WTC11 (cell line): ENCODE measurements around the gene BLOC1S5. TPM values are rescaled to one million over a fixed set of nuclear protein-coding genes. Genes with fewer than 3 reads are reported as not detected.

Source experiments
- ATAC-seq: fragments of 200-7000 bp; cut with Tn5 transposase; 2 replicates; pipeline ENCODE4 v1.10.0; 2021; ENCODE audit warnings: mild to moderate bottlenecking, moderate library complexity
- CTCF ChIA-PET: fragments of 300-600 bp; sonication (Branson Sonifier 250); formaldehyde crosslinking; loops from one replicate; lab custom pipeline; 2021; ENCODE audit warnings: antibody characterized with exemption; lab: Charles Lee
- POLR2A ChIA-PET: fragments of 350-600 bp; sonication (Branson Sonifier 250); formaldehyde crosslinking; loops from one replicate; lab custom pipeline; 2021; ENCODE audit warnings: antibody characterized with exemption; lab: Charles Lee
- DNase-seq: peaks from one replicate; pipeline ENCODE4 v3.0.0; 2021; ENCODE audit warnings: low spot score
- H3K27ac Mint-ChIP-seq: 2 replicates; pipeline ENCODE4 v1.8.0; 2021; ENCODE audit warnings: mixed read lengths
- H3K27me3 Mint-ChIP-seq: 2 replicates; pipeline ENCODE4 v1.8.0; 2021; ENCODE audit warnings: low read depth, mild to moderate bottlenecking, moderate library complexity, mixed read lengths
- H3K36me3 Mint-ChIP-seq: 2 replicates; pipeline ENCODE4 v1.8.0; 2021; ENCODE audit warnings: mixed read lengths
- H3K4me1 Mint-ChIP-seq: 2 replicates; pipeline ENCODE4 v1.8.0; 2022; ENCODE audit warnings: mixed read lengths
- H3K4me3 Mint-ChIP-seq: 2 replicates; pipeline ENCODE4 v1.8.0; 2021; ENCODE audit warnings: mild to moderate bottlenecking, moderate library complexity, mixed read lengths
- H3K9me3 Mint-ChIP-seq: 2 replicates; pipeline ENCODE4 v1.8.0; 2021; ENCODE audit warnings: mixed read lengths
- CBFB ChIP-seq: sonication (generic); formaldehyde crosslinking; IDR thresholded peaks from 2 replicates; pipeline ENCODE4 v1.8.1; 2022; ENCODE audit warnings: mild to moderate bottlenecking, low read depth, missing genetic modification reagents
- ELF4 ChIP-seq: sonication (generic); formaldehyde crosslinking; IDR thresholded peaks from 2 replicates; pipeline ENCODE4 v1.8.1; 2022; ENCODE audit warnings: low read depth, mild to moderate bottlenecking, moderate library complexity, missing genetic modification reagents
- EMX1 ChIP-seq: fragments of 250-450 bp; sonication (Bioruptor Pico); IDR thresholded peaks from 2 replicates; pipeline ENCODE4 v1.8.0; 2021; ENCODE audit warnings: mild to moderate bottlenecking
- FOXK1 ChIP-seq: sonication (generic); formaldehyde crosslinking; IDR thresholded peaks from 2 replicates; pipeline ENCODE4 v1.8.0; 2022; ENCODE audit warnings: mild to moderate bottlenecking, moderate library complexity, missing genetic modification reagents
- GRHL2 ChIP-seq: fragments of 250-450 bp; sonication (Bioruptor Pico); IDR thresholded peaks from 2 replicates; pipeline ENCODE4 v1.8.0; 2022; ENCODE audit warnings: mild to moderate bottlenecking, moderate library complexity; ENCODE audit not compliant: insufficient replicate concordance, severe bottlenecking
- KAT7 ChIP-seq: sonication (generic); formaldehyde crosslinking; IDR thresholded peaks from 2 replicates; pipeline ENCODE4 v1.8.1; 2023; ENCODE audit warnings: missing genetic modification reagents, mild to moderate bottlenecking, borderline replicate concordance
- MXD4 ChIP-seq: fragments of 250-450 bp; sonication (Bioruptor Pico); IDR thresholded peaks from 2 replicates; pipeline ENCODE4 v1.8.0; 2021; ENCODE audit warnings: mild to moderate bottlenecking, moderate library complexity, borderline replicate concordance
- NFATC4 ChIP-seq: fragments of 250-450 bp; sonication (Bioruptor Pico); IDR thresholded peaks from 2 replicates; pipeline ENCODE4 v1.9.0; 2021; ENCODE audit warnings: mild to moderate bottlenecking
- NFYB ChIP-seq: sonication (generic); formaldehyde crosslinking; conservative IDR thresholded peaks from 2 replicates; pipeline ENCODE4 v1.8.0; 2022; ENCODE audit warnings: low read depth, missing genetic modification reagents
- NR3C1 ChIP-seq: sonication (generic); formaldehyde crosslinking; conservative IDR thresholded peaks from 2 replicates; pipeline ENCODE4 v1.8.1; 2023; ENCODE audit warnings: low read depth, mild to moderate bottlenecking, missing genetic modification reagents
- STAT6 ChIP-seq: sonication (generic); formaldehyde crosslinking; conservative IDR thresholded peaks from 2 replicates; pipeline ENCODE4 v1.8.1; 2023; ENCODE audit warnings: mild to moderate bottlenecking, low read depth, missing genetic modification reagents, moderate library complexity
- TEAD4 ChIP-seq: sonication (generic); formaldehyde crosslinking; IDR thresholded peaks from 2 replicates; pipeline ENCODE4 v1.8.0; 2022; ENCODE audit warnings: mild to moderate bottlenecking, missing genetic modification reagents
- ZBTB43 ChIP-seq: sonication (generic); formaldehyde crosslinking; IDR thresholded peaks from 2 replicates; pipeline ENCODE4 v1.8.1; 2023; ENCODE audit warnings: mild to moderate bottlenecking, missing genetic modification reagents
- ZNF317 ChIP-seq: sonication (generic); formaldehyde crosslinking; IDR thresholded peaks from 2 replicates; pipeline ENCODE4 v1.8.1; 2023; ENCODE audit warnings: low read depth, mild to moderate bottlenecking, moderate library complexity, missing genetic modification reagents, borderline replicate concordance
- ZNF416 ChIP-seq: fragments of 250-450 bp; sonication (Bioruptor Pico); IDR thresholded peaks from 2 replicates; pipeline ENCODE4 v1.9.0; 2021; ENCODE audit warnings: mild to moderate bottlenecking, inconsistent platforms
- ZNF425 ChIP-seq: fragments of 250-450 bp; sonication (Bioruptor Pico); conservative IDR thresholded peaks from 2 replicates; pipeline ENCODE4 v1.9.0; 2021; ENCODE audit warnings: mild to moderate bottlenecking
- ZNF671 ChIP-seq: fragments of 250-450 bp; sonication (Bioruptor Pico); IDR thresholded peaks from 2 replicates; pipeline ENCODE4 v1.8.0; 2021; ENCODE audit warnings: mild to moderate bottlenecking
- total RNA-seq: library from RNA; stranded (reverse); gene quantifications from 3 replicates; pipeline ENCODE4 v1.2.3, GENCODE V29; 2021
- TF ChIP-seq, protein P1 (sequence below): sonication (generic); formaldehyde crosslinking; IDR thresholded peaks from 2 replicates; pipeline ENCODE4 v1.8.1; 2022; ENCODE audit warnings: low read depth, mild to moderate bottlenecking, moderate library complexity, missing genetic modification reagents, borderline replicate concordance
- TF ChIP-seq, protein P2 (sequence below): fragments of 250-450 bp; sonication (Bioruptor Pico); IDR thresholded peaks from 2 replicates; pipeline ENCODE4 v1.9.0; 2021; ENCODE audit warnings: mild to moderate bottlenecking
- TF ChIP-seq, protein P3 (sequence below): sonication (generic); formaldehyde crosslinking; IDR thresholded peaks from 2 replicates; pipeline ENCODE4 v1.8.0; 2023; ENCODE audit warnings: missing genetic modification reagents
- TF ChIP-seq, protein P4 (sequence below): fragments of 250-450 bp; sonication (Bioruptor Pico); IDR thresholded peaks from 2 replicates; pipeline ENCODE4 v1.9.0; 2021; ENCODE audit warnings: moderate library complexity, mild to moderate bottlenecking, inconsistent platforms, borderline replicate concordance
- TF ChIP-seq, protein P5 (sequence below): sonication (generic); formaldehyde crosslinking; IDR thresholded peaks from 2 replicates; pipeline ENCODE4 v1.8.1; 2022; ENCODE audit warnings: missing genetic modification reagents, borderline replicate concordance
- TF ChIP-seq, protein P6 (sequence below): sonication (generic); formaldehyde crosslinking; IDR thresholded peaks from 2 replicates; pipeline ENCODE4 v1.8.0; 2022; ENCODE audit warnings: mild to moderate bottlenecking, missing genetic modification reagents

The BLOC1S5 gene
- total RNA-seq, 1 experiment from 2014 or later, result 17.9 TPM

GRCh38 chr6:7997286-7997685, 66.9 kb downstream of the BLOC1S5 start:
- TF ChIP-seq CBFB (CRISPR knock-in tag) (no peak), STAT6 (CRISPR knock-in tag) (no peak), ZNF416 (no peak), ZNF671 (CRISPR knock-in tag) (no peak), NFATC4 (CRISPR knock-in tag) (no peak), TEAD4 (CRISPR knock-in tag) (no peak), ZNF317 (CRISPR knock-in tag) (no peak)
- TF ChIP-seq, protein P1, sequence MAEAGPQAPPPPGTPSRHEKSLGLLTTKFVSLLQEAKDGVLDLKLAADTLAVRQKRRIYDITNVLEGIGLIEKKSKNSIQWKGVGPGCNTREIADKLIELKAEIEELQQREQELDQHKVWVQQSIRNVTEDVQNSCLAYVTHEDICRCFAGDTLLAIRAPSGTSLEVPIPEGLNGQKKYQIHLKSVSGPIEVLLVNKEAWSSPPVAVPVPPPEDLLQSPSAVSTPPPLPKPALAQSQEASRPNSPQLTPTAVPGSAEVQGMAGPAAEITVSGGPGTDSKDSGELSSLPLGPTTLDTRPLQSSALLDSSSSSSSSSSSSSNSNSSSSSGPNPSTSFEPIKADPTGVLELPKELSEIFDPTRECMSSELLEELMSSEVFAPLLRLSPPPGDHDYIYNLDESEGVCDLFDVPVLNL, result no peak
- TF ChIP-seq, protein P2, sequence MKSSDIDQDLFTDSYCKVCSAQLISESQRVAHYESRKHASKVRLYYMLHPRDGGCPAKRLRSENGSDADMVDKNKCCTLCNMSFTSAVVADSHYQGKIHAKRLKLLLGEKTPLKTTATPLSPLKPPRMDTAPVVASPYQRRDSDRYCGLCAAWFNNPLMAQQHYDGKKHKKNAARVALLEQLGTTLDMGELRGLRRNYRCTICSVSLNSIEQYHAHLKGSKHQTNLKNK (CRISPR knock-in tag), result no peak
- TF ChIP-seq, protein P3, sequence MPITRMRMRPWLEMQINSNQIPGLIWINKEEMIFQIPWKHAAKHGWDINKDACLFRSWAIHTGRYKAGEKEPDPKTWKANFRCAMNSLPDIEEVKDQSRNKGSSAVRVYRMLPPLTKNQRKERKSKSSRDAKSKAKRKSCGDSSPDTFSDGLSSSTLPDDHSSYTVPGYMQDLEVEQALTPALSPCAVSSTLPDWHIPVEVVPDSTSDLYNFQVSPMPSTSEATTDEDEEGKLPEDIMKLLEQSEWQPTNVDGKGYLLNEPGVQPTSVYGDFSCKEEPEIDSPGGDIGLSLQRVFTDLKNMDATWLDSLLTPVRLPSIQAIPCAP (CRISPR knock-in tag), result no peak
- Mint-ChIP-seq H3K36me3 (no peaks in the 10 kb centered on the region), H3K4me3 (no peak overlapping the region), H3K9me3 (peaks cover 8% of the 10 kb centered on the region), H3K4me1 (peaks cover 4% of the 10 kb centered on the region), H3K27me3 (no peaks in the 10 kb centered on the region), H3K27ac (no peak overlapping the region)
- CTCF ChIA-PET, result interaction anchor here (1.3 kb wide), 1 partner anchor 274 kb away, joined by 3 read pairs; no protein-coding TSS in a partner anchor
- POLR2A ChIA-PET, result no interaction called here
- no peak for ATAC-seq
- no peak for DNase-seq

DNA sequence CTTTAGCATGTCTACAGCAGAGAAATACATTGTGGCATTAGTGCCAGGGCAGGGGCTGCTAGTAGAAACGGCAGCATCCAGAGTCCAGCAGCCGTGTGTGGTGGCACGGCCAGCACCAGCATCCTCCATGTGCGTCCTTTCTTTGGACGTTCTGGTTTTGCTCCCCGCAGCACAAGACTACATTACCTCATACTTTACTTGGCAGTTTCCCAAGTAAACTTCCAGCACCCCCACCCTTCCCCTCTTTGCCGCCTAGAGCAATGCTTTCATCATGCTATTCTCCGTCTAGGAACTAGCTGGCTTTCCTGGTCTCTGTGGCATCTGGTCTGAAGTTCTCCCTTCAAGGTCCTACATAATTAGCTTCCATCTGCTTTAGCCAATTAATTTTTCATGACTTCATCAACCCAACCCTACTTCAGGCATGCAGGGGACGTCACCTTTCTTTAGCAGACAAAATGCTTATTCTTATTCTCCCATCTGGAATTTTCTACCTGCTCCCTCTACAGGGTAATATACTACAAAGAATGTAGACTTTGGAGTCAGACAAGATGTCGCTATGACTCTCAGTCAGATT, 67.6 kb downstream of the BLOC1S5 start:
- ChIA-PET POLR2A (no interaction called here), CTCF (interaction anchor here (1.3 kb wide), 1 partner anchor 274 kb away, joined by 3 read pairs; no protein-coding TSS in a partner anchor)
- ATAC-seq (no peak), DNase-seq (no peak)
- no peaks in the 10 kb centered on the region for H3K36me3 Mint-ChIP-seq
- H3K4me3 Mint-ChIP-seq, result no peak overlapping the region
- no peaks in the 10 kb centered on the region for H3K27me3 Mint-ChIP-seq
- peaks cover 8% of the 10 kb centered on the region for H3K9me3 Mint-ChIP-seq
- no peak overlapping the region for H3K27ac Mint-ChIP-seq
- peaks cover 9% of the 10 kb centered on the region for H3K4me1 Mint-ChIP-seq
- no peak for TF ChIP-seq MXD4 (CRISPR knock-in tag)
- no peak for TF ChIP-seq FOXK1
- no peak for TF ChIP-seq NFYB (CRISPR knock-in tag)
- no peak for TF ChIP-seq GRHL2 (CRISPR knock-in tag)
- TF ChIP-seq, protein P4, sequence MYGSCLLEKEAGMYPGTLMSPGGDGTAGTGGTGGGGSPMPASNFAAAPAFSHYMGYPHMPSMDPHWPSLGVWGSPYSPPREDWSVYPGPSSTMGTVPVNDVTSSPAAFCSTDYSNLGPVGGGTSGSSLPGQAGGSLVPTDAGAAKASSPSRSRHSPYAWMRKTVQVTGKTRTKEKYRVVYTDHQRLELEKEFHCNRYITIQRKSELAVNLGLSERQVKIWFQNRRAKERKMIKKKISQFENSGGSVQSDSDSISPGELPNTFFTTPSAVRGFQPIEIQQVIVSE (CRISPR knock-in tag), result no peak
- no peak for TF ChIP-seq NR3C1 (CRISPR knock-in tag)
- TF ChIP-seq ZNF425 (CRISPR knock-in tag), result no peak
- TF ChIP-seq, protein P5, sequence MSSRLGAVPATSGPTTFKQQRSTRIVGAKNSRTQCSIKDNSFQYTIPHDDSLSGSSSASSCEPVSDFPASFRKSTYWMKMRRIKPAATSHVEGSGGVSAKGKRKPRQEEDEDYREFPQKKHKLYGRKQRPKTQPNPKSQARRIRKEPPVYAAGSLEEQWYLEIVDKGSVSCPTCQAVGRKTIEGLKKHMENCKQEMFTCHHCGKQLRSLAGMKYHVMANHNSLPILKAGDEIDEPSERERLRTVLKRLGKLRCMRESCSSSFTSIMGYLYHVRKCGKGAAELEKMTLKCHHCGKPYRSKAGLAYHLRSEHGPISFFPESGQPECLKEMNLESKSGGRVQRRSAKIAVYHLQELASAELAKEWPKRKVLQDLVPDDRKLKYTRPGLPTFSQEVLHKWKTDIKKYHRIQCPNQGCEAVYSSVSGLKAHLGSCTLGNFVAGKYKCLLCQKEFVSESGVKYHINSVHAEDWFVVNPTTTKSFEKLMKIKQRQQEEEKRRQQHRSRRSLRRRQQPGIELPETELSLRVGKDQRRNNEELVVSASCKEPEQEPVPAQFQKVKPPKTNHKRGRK (CRISPR knock-in tag), result no peak
- TF ChIP-seq ELF4, result no peak
- TF ChIP-seq, protein P6, sequence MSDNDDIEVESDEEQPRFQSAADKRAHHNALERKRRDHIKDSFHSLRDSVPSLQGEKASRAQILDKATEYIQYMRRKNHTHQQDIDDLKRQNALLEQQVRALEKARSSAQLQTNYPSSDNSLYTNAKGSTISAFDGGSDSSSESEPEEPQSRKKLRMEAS (CRISPR knock-in tag), result no peak
- TF ChIP-seq EMX1 (CRISPR knock-in tag), result no peak
- no peak for TF ChIP-seq KAT7
- TF ChIP-seq ZBTB43 (CRISPR knock-in tag), result no peak
